Limb (tissue), 2 donors: Measurements from ENCODE around the gene XRCC6.
"Not testable (repeated sequence)": the region's sequence is repeated elsewhere in the genome, so short reads cannot be mapped to it uniquely, and the experiment has no call there.

Source experiments
- DNase-seq, 2 donors: peaks; one replicate each; pipeline ENCODE4 v3.0.0-alpha.2; 2016; ENCODE audit errors: extremely low spot score in 2 of 2

XRCC6 gene

DNA sequence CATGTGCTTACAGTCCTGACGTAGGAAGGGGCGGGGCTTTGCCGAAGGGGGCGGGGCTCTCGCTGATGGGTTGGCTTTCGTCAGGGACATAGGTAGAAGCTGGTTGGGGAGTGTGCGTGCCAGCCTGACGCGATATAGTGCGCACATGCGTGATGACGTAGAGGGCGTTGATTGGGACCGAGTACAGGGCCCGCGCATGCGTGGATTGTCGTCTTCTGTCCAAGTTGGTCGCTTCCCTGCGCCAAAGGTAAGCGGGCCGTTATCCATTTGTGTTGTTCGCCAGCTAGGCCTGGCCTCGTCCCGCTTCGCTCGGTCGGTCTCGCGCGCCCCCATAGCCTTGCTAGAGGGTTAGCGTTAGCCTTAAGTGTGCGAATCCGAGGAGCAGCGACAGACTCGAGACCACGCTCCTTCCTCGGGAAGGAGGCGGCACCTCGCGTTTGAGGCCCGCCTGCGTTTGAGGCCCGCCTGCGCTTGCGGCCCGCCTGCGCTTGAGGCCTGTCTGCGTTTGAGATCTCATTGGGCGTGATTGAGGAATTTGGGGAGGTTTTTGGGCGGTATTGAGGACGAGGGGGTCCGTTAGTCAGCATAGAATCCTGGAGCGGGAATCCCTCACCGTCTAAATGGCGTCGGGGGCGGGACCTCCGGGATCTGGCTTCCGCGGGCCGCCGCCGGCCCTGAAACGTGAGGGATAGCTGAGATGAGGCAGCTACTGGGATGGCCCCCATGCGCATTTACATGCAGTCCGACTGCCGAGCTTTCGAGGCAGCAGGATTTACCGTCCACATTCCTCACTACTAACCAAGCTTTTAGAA is at the start of gene XRCC6:
Gene XRCC6 (plus strand): TSS at position 197 of the 812 bp plus-strand sequence. CDS start 710 bp downstream, outside the sequence.
- peak; percentile 100 for DNase-seq

DNA sequence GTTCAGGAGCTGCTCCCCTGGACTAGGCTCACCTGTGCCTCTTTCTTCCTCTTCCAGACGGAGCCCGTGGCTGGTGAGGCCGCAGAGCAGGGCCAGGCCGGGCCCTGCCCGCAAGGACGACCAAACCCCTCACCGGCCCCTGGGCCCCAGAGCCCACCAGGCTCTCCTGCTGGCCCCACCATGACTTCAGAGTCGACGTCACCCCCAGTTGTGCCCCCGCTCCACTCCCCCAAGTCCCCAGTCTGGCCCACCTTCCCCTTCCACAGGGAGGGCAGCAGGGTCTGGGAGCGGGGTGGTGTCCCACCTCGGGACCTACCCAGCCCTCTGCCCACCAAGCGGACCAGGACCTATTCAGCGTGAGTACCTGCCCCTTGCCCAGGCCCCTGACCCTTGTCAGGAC is 49.3 kb upstream of the XRCC6 start:
- no peak for DNase-seq

DNA sequence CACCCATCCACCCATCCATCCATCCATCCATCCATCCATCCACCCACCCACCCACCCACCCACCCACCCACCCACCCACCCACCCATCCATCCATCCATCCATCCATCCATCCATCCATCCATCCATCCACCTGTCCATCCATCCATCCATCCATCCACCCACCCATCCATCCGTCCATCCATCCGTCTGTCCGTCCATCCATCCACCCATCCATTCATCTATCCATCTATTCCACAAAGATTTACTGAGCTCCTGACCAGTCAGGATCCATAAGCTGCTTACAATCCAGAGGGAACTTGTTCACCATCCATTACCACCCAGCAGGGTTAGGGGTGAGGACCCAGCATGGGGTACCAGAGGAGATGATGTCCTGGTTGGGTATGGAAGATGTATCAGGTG is 48.8 kb upstream of the XRCC6 start:
- DNase-seq: not testable (repeated sequence)

DNA sequence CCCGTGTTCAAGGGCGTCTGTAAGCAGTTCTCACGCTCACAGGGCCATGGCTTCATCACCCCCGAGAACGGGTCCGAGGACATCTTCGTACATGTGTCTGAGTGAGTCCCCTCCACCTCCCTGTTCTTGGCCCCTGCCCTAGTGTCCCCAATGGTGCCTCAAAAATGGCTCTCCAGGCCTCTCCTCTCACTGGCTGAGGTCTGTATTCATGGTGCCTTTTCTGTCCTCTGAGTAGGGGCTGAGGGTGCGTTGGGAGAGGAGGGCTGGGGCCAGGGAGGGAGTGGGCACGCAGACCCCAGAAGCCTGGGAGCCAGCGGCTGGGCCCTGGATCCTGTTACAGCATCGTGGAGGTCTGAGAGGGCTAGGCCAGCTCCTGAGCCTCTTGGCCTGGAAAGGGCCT is 47.4 kb upstream of the XRCC6 start:
- no peak for DNase-seq

DNA sequence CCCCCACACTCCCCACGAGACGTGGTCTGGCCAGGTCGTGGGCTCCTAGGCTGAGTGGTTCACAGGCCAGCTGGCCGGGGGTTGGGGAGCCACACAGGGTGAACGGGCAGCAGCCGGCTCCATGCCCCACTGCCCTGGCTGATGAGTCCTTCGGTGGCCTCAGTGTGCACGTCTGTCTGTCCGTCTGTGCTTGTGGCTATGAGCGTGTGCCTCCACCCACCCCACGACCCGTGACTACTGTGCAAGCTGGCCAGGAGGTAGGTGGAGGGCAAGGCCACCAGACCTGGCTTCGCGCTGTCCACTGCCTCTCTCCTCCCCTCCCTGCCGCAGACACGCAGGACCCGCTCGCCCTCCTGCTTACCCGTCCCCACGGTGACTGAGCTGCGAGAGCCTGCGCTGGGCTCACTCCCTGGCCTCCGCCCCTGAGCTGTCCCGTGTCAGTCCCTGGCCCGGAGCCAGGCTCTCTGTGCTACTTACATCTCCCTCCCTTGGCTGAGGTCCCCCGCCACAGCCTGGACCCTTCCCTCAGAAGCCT is 46.2 kb upstream of the XRCC6 start:
- no peak for DNase-seq

DNA sequence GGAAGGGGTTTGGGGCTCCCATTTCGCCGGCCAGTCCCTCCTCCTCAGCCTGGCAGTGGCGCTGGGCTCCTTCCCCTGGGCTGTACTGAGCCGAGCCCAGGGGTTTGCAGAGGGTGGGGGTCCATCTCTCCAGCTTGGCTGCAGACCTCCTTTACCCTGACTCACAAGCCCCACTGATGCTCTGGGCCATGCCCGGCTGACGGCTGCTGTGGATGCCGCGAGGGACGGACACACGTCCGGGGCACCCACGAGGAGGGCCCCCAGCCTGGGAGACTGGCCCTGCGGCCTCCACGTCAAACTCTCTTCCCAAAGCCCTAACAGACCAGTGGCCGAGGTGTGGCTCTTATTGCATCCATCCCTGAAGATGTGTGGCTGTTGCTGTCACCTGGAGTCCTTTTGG is 45.6 kb upstream of the XRCC6 start:
- no peak for DNase-seq

DNA sequence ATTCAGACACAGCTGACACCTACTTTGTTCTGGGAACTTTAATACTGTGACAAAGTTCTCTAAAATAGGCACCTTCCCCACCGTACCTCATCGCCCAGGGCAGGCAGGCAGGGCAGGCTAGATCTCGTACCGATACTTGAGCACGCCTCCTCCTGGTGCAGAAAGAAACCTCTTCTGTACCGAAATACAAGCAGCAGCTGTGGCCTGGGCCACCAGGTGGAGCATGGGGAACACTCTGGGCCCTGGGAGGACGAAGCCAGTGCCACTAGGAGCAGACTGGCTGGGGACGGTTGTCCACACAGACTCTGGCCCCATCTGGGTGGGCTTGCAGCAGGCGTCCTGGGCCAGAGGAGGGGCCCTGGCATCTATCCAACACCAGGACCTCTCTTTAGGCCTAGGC is 44.2 kb upstream of the XRCC6 start:
- DNase-seq: no peak

DNA sequence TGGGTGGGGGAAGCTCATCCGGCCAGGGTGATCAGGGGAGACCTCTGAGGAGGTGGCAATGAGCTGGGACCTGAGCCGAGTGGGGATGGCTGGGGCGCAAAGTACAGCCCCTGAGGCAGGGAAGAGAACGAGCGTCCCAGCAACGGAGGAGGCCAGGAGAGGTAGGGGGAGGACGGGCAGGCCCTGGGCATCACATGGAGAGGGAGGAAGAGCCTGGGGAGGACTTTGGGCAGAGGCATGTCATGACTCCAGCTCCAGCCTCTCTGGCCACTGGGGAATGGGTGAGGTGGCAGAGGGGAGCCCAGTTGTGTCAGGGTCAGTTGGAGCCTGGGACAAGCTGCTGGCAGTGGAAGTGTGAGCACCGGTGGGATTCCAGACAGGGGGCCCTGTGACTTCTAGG is 43.0 kb upstream of the XRCC6 start:
- no peak for DNase-seq

DNA sequence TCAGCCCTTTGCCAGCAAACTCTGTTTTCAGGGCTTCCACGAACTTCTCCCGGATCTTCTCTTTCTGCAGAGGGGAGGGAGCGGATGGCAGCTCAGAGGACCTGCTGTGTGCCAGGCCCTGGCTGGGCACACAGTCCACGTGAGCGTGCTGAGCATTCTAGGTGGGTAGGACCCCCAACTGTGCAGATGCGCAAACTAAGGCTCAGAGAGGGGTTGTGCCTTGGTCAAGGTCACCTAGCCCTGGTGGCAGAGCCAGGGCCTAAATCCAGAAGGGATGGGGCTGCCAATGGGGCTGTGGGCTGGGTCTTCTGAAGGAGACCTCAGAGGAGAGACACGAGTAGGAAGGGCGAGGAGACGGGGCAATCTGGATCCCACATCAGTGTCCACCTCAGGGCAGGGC is 42.3 kb upstream of the XRCC6 start:
- DNase-seq: no peak

DNA sequence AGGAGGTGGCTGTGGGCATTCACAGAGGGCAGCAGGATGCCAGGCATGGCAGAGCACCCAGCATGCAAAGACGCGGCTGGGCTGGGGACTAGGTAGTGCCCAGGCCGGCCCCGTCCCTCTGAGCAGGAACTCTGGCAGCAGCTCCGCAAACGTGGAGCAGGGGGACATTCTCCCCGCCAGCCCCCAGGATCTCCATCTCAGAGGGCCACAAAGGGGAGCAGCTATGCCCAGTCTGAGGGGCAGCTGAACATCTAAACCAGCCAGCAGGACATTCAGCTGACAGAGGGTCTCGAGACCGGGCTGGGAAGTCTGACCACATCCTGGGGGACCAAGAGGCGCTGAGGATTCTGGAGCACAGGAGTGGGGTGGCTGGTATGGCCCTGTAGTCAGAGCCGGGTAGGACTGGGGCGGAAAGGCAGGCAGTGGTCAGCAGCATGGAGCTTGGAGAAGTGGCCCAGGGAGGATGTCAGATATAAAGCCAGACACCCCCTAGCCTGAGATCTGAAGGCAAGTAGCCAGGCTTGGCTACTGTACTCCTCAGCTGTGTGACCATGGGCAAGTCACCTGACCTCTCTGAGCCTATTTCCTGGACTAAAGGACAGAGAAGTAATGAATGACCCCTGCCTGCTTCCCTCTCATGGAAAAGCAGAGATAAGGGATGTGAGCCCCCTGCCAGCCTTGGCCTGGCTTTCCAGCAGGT is 41.6 kb upstream of the XRCC6 start:
- DNase-seq: no peak

DNA sequence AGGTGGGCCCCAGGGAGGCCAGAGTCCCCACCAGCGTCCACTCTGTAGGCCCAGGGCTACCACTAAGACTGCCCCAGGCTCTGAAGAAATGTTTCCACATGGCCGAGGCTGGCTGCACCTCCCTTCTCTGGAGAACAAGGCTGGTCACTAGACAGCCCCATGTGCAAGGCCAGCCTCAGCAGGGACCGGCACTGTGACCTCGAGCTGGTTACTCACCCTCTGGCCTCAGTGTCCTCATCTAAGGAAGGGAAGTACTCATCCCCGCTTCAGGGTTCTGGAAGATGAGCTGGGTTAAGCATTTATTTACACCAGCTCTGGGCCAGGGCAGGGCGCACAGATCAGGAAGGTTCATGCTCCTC is 41.1 kb upstream of the XRCC6 start:
- no peak for DNase-seq

DNA sequence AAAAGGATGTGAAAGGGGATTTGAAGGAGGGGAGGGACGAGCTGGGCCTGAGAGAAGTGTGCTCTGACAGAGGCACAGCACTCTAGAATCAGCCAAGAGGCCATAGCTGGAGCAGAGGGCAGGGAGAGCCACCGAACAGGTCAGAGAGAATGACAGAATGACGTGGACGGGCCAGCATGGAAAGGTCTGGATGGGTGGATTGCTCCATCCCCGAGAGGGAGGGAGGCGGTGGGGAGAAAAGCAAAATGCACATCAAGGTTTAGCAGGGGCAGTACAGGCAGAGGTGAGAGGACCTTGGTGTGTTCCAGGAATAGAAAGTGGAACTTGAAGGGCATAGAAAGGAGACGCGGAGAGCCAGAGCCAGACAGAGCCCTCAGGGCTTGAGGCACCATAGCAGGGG is 38.4 kb upstream of the XRCC6 start:
- no peak for DNase-seq

DNA sequence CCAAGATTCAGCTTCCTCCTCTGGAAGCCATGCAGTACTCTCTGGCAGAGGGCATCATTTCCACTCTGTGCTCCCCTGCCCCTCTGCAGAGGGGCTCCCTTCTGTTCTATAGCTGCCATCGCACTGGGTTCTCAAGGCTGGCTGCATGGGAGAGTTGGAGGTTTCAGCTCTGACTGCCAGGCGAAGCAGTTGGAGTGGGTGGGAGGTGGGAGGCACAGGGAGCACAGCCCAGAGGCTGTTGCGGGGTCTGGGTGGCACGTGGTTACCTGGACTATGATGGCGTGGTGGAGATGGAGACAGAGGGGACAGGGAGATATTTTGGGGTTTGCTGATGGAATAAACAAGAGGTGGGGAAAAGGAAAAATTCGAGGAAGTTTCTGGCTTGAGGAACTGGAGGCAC is 36.2 kb upstream of the XRCC6 start:
- no peak for DNase-seq

DNA sequence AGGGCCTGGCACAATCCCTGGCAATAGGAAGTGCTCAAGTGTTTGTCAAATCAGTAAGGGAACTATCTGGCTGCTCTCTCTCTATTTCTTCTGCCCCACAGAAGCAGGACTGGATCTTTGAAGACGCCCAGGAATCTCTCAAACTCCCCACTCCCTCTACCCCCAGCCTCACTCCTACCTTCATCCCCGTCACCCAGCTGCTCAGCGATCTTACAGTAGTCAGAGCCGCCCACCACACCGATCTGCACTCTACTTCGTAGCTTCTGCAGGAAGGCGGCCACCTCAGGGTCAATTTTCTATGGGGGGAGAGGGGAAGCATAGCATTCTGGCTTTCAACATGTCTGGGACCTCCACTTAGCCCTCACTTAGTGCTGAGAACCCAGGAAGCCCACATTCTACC is 35.2 kb upstream of the XRCC6 start:
- no peak for DNase-seq

DNA sequence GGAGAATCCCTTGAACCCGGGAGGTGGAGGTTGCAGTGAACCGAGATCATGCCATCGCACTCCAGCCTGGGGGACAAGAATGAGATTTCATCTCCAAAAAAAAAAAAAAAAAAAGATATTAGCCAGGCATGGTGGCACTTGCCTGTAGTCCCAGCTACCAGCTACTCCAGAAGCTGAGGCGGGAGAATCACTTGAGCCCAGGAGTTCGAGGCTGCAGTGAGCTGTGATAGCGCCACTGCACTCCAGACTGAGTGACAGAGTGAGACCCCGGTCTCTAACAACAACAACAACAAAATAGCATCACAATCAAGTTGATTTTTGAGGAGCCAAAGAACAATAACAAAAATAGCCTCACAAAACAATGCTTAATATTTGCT is 33.8 kb upstream of the XRCC6 start:
- DNase-seq: no peak

DNA sequence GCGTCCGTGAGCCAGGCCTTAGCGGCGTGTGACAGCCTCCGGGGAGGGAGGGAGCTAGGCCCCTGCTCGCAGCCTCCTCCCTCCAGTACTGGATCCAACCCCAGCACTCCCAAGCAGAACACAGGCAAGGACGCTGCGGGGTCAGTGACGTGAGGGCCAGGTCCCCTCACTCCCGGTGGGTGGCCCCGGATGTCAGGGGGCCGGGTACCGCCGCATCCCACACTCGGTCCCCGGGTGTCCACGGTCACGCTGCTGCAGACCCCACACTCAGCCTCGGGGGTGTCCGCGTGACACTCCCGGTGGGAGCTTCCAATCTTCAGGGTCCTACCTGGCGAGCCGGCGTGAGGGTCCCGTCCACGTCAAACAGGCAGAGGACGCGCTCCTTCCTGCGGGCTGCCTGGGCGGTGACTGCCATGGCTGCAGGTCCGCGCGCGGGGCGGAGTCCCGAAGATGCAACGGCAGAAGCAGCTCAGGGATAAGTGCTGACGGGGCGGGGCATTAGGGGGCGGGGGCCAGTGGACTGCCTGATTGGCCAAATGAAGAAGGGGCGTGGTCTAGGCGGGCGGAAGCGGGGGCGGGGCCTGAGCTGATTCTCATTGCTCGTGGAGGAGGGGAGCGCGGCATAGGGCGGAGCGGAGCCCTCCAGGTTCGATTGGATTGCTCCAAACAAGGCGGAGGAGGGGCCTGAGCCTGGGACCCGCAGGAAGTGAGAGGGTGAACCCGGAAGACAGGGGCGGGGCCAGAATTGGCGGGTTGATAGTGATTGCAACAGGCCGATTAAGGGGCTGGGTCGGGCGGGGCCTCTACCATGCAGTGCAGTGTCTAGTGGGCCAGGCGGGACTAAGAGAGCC is 31.5 kb upstream of the XRCC6 start, which contains the start of gene PMM1:
Gene PMM1 (minus strand): TSS at position 450 of the 851 bp plus-strand sequence. CDS start 35 bp downstream, at position 415.
- DNase-seq: peak; percentile 100

DNA sequence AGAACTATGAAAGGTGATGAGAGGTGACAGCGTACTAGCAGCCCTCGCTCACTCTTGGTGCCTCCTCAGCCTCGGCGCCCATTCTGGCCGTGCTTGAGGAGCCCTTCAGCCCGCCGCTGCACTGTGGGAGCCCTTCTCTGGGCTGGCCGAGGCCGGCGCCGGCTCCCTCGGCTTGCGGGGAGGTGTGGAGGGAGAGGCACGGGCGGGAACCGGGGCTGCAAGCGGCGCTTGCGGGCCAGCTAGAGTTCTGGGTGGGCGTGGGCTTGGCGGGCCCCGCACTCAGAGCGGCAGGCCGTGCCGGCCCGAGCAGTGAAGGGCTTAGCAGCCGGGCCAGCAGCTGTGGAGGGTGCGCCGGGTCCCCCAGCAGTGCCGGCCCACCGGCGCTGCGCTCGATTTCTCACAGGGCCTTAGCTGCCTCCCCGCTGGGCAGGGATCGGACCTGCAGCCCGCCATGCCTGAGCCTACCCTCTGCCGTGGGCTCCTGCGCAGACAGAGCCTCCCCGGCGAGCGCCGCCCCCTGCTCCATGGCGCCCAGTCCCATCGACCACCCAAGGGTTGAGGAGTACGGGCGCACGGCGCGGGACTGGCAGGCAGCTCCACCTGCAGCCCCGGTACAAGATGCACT is 27.6 kb upstream of the XRCC6 start:
- DNase-seq: not testable (repeated sequence)

DNA sequence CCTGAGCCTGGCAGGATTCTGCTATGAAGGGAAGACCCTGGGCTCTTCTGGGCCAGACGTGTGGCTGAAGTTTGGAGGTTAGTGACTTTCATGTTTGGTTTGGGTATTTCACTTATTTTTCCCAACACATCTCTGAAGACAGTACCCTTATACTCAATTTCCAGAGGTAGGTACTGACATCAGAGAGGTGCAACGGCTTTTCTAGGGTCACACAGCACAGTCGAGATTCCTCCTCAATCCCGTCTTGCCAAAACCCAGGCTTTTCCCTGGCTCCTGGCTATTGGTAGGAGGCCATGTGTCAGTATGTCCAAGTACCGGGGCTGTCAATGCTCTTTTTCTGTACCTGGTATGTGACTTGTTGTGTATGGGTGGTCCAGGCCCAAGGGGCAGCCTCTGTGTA is 25.4 kb upstream of the XRCC6 start:
- no peak for DNase-seq

DNA sequence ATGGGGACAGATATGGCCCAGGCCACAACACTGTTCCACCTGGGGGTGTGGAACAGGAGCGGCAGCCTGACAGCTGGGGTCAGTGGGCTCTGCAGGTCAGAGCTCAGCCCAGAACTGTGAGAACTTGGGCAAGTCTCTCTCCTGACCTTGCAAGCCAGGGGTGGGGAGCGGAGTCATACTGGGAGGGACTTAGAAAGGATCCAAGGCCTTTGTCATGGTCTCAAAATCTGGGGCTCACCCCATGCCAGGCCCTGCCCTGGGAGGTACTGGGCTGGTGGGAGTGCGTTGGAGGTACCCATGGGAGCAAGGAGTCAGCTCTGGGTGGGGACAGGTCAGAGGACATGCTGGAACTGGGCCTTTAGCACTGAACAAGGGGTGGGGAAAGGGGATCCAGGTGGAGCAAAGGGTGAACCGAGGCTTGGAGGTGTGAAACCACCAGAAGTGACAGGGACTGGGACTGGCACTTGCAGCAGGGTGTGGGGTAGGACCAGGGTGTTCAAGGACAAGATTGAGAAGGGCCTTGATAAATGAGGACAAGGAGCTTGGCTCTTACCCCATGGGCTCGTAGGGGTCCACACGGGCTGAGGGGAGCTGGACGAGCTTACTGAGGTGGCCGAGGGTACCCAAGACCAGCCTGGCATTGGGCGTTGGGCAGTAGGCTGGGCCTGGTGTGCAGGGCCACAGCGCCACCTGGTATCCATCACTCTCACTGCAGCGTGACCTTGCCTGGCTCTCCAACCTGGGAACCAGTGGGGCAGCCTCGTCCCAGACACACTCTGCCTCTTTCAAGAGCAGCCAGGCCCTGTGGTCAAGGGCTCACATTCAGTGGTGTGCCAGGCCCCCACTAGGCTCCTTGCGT is 24.1 kb upstream of the XRCC6 start:
- peak in 1 of 2 donors; percentile 69 for DNase-seq

DNA sequence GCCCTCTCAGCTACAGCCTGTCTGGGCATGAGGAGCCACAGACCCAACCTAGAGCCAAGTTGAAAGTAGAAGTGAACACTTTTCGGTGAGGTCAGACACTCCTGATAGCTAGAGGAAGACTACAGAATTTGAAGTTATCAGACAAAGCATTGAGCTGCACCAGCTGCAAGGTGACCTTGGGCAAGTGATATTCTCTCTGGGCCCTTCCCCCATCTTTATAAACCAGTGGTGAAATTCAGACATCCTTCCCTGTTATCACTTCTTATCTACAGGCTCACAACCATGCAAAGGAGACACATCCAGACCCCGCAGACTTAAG is 23.5 kb upstream of the XRCC6 start:
- no peak for DNase-seq

DNA sequence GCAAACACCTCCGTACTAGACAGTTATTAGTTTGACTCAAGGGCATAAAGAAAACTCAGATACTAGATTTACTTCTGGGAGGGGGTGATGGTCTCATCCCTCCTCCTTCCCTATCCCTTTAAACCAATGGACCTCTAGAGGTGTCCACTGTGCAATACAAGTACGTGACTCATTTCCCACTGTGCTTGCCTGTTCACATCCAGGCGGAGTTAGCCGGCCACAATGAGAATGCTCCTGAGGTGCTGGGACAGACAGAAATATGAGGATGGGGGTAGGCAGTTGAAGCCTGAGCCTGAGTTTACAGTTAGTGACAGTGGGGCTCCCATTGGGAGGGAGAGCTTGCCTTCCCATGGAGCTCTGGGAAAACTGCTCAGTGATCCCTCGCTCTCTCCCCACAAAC is 23.0 kb upstream of the XRCC6 start:
- no peak for DNase-seq
